ENCODE results near the gene QRICH1. TPM values are rescaled to one million over a fixed set of nuclear protein-coding genes. Genes with fewer than 3 reads are reported as not detected.

QRICH1 gene
- total RNA-seq, 4 donors from 2014 or later: 66.2 to 171 (median 81.8) TPM

DNA sequence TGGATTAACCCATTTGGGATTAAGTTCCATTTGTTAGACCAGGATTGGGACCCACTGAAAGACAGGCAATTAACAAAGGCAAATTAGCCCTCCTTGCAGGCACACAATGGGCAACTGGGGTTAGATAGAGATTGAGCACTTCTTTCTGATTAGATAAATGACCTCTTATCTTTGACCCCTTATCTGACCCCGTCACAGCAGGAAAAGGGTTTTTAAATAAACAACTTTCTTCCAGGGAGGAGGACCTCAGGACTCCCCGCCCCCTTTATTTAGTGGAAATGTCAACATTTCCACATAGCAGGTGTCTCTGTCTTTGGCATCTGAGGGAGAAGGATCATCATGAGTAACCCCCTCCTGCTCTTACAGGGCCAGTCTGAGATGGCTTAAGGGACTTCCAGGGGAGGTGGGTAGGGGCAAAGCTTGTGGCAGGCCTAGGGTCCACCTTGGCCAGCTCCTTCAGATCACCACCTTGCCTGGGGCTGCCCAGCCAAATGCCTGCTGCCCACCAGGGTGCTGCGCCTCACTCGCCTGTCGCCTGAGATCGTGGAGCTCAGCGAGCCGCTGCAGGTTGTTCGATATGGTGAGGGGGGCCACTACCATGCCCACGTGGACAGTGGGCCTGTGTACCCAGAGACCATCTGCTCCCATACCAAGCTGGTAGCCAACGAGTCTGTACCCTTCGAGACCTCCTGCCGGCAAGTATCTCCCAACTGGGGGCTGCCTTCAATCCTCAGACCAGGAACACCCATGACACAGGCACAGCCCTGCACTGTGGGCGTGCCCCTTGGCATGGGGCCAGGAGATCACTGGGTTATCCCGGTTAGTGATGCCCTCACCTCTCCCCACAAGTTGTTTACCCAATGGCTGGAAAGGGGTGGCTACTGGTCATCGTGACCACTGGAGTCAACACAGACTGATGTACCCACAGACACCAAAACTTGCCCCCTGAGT lies 89.2 kb downstream of the QRICH1 start:
- ATAC-seq: no peak

GRCh38 chr3:49001155-49001554 lies 92.7 kb downstream of the QRICH1 start:
- no CpG with 5 or more reads among the region's 6 CpGs for WGBS, 2 donors (ENCODE audit: low coverage in 1 of 2)
- ATAC-seq: no peak
- TF ChIP-seq POLR2A (IDR thresholded peaks at IDR 0.05): no peak
- no peak for TF ChIP-seq POLR2AphosphoS5 (IDR thresholded peaks at IDR 0.05)
- no peak for TF ChIP-seq CTCF (IDR thresholded peaks at IDR 0.05)
- no peak for TF ChIP-seq EP300 (IDR thresholded peaks at IDR 0.05)
- H3K27ac ChIP-seq: no peak overlapping the region
- H3K27me3 ChIP-seq: no peaks in the 10 kb centered on the region
- no peaks in the 10 kb centered on the region for H3K9me3 ChIP-seq
- no peak overlapping the region for H3K4me3 ChIP-seq
- peaks cover 0 to 44% of the 10 kb centered on the region in 2 donors for H3K36me3 ChIP-seq
- H3K4me1 ChIP-seq: peaks cover 0 to 7% (median 0%) of the 10 kb centered on the region in 3 donors

More for the DNA sequence above, 89.2 kb downstream of the QRICH1 start:
- no peaks in the 10 kb centered on the region for H3K27me3 ChIP-seq
- 80 to 85% methylated on average over 2 to 4 of the region's 16 CpGs for WGBS, 2 donors (ENCODE audit: low coverage in 1 of 2)
- peaks cover 0 to 28% of the 10 kb centered on the region in 2 donors for H3K36me3 ChIP-seq
- no peak overlapping the region for H3K4me3 ChIP-seq
- no peaks in the 10 kb centered on the region for H3K9me3 ChIP-seq
- TF ChIP-seq POLR2A (IDR thresholded peaks at IDR 0.05): no peak
- TF ChIP-seq POLR2AphosphoS5 (IDR thresholded peaks at IDR 0.05): no peak
- peaks cover 0 to 35% (median 9%) of the 10 kb centered on the region in 3 donors for H3K4me1 ChIP-seq
- H3K27ac ChIP-seq: no peak overlapping the region

DNA sequence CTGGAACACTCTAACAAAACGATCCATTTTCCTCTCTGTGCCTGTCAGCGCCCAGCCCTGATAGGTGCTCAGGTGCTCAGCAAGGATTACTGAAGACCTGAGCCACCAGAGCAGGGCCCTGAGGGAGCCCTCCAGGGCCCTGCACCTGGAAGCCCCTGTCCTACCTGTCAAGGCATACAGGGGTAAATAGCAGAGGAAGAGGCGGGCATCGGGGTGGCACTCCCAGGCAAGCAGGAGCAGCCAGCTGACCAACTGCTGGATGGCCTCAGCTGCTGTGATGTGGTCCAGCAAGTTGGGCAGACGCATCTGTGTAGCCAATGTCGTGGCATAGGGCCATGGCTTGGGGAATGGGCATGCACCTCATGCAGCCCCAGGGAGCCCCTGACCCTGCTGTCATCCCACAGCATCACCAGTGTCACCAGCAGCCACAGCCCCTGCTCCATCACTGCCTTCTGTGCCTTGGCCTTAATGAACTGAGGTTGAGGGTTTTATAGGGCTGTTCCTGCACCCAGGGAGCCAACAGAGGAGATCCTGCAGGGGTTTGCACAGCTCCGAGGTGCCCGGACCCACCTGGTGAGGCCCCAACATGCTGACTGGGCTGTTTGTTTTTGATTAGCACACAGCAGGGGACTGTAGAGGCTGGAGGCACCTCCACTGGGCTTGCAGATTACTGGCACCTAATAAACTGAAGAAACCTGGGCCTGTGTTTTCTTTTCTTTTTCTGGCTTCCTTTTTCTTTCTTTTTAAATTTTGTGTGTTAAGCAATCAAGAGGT lies 94.6 kb downstream of the QRICH1 start:
- Histone ChIP-seq H3K36me3 (peaks cover 0 to 61% of the 10 kb centered on the region in 2 donors), H3K27me3 (no peaks in the 10 kb centered on the region), H3K4me1 (no peaks in the 10 kb centered on the region), H3K4me3 (no peak overlapping the region), H3K9me3 (no peaks in the 10 kb centered on the region), H3K27ac (no peak overlapping the region)
- no peak for ATAC-seq
- TF ChIP-seq POLR2A (IDR thresholded peaks at IDR 0.05): no peak
- TF ChIP-seq EP300 (IDR thresholded peaks at IDR 0.05): no peak
- no peak for TF ChIP-seq CTCF (IDR thresholded peaks at IDR 0.05)
- no peak for TF ChIP-seq POLR2AphosphoS5 (IDR thresholded peaks at IDR 0.05)
- 24% methylated on average over 2 of the region's 8 CpGs; no CpG with 5 or more reads in 1 of the 2 donors for WGBS, 2 donors (ENCODE audit: low coverage in 1 of 2)

DNA sequence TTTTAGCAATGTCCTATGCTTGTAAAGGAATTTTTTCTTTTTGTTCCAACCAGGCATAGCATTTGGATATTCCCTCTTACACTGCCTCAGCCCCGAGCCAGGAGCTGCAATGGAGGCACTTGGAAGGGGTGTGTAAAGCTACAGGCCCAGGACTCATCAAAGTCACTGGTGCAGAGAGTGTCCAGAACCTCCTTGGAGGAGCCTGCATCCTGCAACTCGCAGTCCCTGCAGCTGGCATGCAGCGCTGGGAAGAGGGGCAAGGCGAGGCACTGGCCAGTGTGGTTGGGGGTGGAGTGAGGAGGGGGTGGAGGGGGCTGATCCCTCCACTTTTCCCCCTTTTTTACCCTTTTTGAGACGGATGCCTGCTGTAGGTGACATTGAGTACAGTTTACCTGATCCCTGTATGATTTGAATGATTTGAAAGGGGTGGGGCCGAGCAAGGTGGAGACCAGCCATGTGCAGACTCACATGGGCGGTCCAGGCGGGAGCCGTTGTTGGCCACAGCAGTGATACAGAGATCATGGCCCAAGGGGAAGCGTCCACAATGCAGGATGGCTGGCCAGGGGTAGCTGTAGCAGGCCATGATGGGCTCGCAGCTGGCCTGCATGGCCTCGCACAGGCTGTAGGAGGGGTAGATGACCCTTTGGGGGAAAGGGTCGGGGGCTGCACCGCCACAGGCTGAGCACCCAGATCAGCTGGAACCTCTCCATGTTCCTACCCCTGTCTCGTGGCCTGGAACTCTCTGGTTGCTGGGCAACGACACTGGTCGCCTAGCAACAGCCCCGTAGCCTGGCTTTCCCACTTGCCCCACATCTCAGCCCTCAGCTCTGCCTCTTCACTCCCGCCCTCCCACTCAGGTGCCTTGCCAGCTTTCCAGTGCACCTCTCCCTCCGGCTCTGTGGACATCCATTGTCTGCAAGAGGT lies 95.9 kb downstream of the QRICH1 start:
- Histone ChIP-seq H3K36me3 (peaks cover 0 to 58% of the 10 kb centered on the region in 2 donors), H3K27me3 (no peaks in the 10 kb centered on the region), H3K27ac (no peak overlapping the region), H3K4me1 (no peaks in the 10 kb centered on the region), H3K9me3 (no peaks in the 10 kb centered on the region), H3K4me3 (no peak overlapping the region)
- no peak for ATAC-seq
- TF ChIP-seq POLR2AphosphoS5 (IDR thresholded peaks at IDR 0.05): no peak
- TF ChIP-seq POLR2A (IDR thresholded peaks at IDR 0.05): no peak
- TF ChIP-seq CTCF (IDR thresholded peaks at IDR 0.05): no peak
- TF ChIP-seq EP300 (IDR thresholded peaks at IDR 0.05): no peak
- WGBS, 2 donors (ENCODE audit: low coverage in 1 of 2): 33 to 86% methylated on average over 3 of the region's 20 CpGs

Measured in gastroesophageal sphincter (tissue), 4 donors.